GM19324 (cell line): ENCODE data around the gene TMEM125.

Experiments used
- ATAC-seq: cut with Tn5 transposase; IDR thresholded peaks from one replicate; pipeline ENCODE4 v1.9.1; 2021; ENCODE audit warnings: mild to moderate bottlenecking, moderate library complexity; ENCODE audit not compliant: unreplicated experiment, low FRiP score

The TMEM125 gene

DNA sequence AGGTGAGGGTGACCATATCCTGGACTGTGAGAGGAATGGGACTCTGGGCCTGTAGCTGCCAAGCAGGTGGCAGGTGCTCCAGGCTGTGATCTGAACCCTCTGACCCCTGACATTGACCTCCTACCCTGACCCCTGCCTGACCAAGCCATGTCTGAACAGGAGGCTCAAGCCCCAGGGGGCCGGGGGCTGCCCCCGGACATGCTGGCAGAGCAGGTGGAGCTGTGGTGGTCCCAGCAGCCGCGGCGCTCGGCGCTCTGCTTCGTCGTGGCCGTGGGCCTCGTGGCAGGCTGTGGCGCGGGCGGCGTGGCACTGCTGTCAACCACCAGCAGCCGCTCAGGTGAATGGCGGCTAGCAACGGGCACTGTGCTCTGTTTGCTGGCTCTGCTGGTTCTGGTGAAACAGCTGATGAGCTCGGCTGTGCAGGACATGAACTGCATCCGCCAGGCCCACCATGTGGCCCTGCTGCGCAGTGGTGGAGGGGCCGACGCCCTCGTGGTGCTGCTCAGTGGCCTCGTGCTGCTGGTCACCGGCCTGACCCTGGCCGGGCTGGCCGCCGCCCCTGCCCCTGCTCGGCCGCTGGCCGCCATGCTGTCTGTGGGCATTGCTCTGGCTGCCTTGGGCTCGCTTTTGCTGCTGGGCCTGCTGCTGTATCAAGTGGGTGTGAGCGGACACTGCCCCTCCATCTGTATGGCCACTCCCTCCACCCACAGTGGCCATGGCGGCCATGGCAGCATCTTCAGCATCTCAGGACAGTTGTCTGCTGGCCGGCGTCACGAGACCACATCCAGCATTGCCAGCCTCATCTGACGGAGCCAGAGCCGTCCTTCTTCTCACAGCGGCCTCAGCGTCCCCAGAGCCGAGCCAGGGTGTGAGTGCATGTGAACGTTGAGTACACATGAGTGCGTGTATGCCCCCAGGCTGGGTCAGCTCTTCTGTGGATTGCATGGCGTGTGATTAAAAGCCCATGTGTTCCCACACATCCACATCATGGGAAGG is 3.1 kb downstream of the TMEM125 start:
- no peak for ATAC-seq

DNA sequence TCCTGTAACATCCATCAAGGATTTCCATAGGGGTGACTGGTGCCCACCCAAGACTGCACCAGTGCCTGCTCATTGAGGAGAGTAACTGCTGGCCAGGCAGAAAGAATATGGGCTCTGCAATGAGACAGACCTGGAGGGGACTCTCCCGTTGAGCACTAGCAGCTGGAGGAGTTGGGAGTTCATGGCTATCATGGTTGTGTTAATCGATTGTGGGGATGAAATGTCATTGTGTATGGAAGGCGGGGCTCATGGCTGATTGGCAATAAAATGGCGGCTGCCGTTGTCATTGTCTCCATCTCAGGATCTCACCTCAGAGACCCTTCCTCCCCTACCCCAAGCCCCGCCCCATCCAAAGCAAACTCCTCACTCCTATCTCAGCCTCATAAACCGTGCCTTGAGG is 3.9 kb downstream of the TMEM125 start:
- no peak for ATAC-seq

DNA sequence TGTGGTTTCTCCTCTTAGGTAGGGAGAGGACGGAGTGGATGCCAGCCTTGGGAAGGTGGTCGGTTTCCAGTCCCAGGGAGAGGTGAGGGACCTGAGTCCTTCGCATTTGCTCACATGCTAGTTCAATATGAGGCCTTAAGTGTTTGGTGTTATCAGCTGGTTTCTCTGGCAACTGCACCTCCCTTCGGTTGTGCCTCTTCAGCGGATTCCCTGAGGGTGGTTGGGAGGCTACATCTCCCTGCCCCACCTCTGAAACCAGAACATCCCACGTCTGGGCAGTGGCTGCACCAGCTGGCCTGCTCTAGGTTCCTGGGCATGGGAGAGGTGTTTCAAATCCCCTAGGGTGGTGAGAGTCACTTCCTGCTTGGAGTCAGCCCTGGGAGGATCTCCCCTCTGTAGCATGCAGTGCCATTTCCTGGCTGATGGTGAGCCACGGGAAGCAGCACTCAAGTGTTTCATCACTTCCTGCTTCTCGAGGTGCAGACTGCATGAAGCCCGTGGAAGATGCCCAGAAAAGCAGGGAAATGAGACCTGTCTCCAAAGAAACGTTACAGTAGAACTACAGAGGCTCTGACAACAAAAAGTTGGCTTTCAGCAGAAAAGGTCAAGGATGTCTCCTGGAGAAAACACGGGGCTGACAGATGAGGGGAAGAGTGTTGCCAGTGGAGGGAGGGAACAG is 4.5 kb downstream of the TMEM125 start:
- ATAC-seq, result no peak

DNA sequence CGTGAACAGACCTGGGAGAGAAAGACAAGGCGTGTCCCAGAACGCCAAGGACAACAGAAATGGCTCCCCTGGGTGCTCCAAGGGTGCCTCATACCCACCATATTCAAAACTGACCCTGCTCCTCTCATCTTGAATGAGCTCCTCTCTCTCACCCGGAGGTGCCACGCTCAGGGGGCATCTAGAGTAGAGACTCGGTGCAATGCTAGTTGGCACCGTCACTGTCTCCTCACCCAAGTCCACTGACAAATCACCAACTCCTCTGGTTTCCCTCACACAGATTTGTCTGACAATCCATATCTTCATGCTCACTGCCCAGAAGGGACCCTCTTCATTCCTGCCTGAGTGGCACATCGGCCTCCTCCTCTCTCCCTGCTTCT is 5.0 kb downstream of the TMEM125 start:
- no peak for ATAC-seq

DNA sequence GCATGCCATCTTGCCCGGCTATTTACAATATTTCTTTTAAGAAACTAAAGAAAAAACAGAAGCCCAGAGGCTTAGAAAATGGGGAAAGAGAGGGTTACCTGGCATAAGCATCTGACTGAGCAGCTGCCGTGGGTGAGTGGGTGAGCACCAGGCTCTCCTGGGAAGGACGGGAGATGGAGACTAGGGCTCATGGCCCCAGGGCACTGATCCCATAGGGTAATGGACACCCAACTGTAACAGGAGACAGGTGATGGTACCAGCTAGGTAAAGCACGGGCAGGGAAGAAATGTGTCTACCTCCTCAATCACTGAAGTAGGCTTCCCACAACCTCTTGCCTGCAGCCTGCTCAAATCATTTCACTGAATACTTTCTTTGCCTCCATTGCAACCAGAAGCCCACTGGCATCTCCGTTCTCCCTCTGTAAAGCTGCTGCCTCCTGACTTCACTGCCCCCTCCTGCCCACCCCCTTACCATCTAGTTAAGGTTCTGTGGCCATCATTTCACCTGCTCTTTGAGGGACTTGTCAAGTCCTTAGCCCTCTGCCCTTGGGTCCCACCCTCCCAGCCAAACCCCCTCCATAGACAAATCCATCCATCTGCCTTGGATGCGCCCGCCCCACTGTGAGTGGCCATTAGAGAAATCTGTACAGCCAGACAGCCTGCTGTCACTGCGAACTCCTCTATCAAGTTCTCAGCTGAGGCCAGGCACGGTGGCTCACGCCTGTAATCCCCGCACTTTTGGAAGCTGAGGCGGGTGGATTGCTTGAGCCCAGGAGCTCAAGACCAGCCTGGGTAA is 6.2 kb downstream of the TMEM125 start:
- no peak for ATAC-seq

DNA sequence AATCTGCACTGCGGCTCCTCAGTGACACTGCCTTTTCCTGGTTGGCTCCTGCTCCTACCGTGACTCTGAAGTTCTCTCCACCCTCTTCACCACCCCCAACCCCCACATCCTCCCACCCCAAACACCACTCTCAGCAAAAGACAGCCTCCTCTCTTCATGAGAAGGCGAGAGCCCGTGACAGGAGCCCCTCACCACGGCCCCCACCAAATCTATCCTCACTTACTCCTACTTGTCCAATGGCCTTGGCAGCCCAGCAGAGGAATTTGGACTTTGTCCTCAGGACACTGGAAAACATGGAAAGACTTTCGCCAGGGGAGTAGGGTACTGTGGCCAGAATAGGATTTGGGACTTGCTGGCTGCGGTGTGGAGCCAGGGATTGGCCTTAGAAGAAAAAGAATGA is 6.9 kb downstream of the TMEM125 start:
- no peak for ATAC-seq

DNA sequence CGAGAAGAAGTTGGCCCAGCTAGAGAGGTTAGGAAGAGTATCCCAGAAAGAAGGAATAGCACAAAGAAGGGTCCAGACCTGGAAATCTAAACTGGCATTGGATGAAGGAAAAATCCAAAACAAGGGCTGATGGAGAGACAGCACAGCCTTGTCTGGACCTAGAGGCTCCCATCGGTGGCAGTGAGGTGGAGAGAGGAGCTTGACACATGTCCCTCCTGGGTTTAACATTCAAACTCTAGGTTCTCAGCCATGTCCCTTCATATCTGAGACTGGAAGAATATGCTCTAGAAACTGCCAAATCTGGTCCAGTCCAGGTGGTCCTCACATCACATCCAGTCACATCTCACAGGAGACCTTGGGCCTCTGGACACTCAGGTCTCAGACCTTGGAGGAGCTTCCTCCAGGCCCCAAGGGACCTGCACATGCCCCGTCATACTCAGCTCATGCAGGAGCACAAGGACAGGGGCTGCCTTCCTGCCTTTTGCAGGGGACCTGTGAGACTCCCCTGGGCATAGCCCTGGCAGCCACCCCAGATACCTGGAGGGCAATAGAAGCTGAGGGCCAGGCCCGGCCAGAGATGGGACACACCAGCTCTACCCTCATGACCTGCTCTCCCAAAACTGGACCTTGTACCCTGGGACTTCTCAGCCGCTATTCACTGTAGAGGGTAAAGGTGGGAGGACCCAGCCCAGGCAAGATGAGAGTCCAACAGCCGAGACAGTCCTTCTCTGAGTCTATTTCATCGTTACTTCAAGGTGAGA is 7.5 kb downstream of the TMEM125 start:
- ATAC-seq, result no peak

DNA sequence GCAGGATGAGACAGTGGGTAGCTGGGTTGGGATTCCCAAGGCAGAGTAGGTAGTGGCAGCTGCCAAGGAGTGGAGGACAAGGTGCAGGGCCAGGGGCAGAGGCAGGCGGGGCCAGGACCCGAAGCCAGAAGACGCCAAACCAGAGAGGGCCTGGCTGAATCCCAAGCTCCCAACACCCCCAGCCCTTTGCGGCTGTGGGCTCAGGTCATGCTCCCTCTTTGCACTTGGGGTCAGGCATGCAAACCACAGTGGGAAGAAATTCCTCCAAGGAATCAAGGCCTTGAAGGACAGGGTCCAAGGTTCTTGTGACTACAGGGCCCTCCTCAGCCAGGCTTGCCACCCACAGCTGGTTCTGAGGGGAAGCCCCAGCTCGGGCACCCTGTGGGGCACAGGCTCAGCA is 9.4 kb downstream of the TMEM125 start:
- no peak for ATAC-seq

DNA sequence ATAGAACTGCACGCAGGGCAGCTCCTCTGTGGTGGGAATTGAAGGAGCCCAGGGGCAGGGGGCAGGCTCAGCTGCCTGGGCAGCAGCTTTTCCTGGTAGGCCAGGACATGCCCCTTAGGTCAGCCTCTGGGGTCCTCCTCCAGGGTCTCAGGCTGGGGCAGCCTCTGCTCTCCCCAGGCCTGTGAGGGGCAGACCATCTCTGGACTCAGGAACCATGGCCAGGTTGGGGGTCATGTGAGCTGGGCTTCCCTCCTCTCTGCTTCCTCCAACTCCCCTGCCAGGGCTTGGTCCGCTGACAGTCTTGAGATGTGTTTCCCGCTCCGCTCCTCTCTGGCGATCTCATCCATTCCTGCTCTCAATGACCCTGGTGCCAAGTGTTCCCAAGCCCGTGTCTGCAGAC is 9.9 kb downstream of the TMEM125 start:
- no peak for ATAC-seq

DNA sequence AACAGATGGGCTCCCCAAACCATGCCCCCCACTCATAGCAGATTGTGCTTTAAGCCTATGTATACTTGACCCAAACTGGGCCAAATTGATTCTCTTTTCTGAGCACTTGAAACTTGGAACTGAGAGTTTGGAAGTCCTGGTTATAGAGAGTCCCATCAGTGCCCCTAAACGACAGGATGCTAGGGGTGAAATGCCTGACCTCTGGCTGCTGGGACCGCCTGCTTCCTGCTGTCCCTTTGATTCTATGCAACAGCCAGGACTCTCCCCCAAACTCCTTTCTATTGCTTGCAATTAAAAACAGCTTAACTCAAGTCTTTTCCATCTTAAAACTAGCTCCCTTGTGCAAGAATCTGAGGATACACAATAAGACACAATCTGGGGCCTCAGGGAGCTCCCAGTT is 10.9 kb downstream of the TMEM125 start:
- ATAC-seq, result no peak

DNA sequence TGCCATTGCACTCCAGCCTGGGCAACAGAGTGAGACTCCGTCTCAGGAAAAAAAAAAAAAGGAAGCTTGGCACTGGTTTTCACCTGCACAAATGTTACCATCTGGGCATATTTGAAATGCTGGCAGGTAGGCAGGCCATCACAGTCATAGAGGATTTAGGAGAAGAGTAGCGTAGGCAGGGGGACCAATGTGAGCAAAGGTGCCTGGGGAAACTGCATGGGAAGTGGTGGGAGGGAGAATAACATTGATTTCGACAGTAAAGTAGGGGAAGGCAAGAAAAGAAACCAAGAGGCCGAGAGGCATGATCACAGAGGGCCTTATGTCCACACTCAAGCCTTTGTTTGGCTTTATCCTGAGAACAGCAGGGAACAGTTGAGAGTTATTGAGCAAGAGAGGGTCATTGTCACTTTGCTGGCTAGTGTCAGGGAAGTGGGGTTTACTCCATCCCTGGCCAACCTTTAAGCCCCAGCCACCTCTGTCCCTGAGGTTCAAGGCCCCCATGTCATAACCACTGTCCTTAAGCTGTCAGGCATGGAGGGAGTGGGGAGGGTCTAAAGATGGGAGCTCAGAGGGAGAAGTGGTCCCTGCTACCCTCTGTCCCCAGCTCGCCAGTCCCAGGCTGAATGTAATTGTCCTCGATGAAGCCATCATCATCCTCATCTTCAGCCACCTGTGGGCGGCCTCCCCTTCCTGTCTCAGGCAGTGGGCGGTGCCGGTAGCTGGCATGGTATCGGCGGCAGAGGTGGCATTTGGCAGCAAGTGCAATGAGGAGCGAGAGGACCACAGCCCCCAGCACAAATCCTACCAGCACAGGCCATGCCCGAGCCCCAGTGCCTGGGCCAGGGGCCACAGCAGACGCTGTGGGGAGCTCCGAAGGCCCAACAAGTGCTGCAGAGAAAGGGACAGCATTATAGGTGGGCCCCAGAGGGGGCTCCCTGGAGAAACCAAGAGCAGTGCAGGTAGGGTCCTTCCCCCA is 12.7 kb downstream of the TMEM125 start:
- no peak for ATAC-seq

DNA sequence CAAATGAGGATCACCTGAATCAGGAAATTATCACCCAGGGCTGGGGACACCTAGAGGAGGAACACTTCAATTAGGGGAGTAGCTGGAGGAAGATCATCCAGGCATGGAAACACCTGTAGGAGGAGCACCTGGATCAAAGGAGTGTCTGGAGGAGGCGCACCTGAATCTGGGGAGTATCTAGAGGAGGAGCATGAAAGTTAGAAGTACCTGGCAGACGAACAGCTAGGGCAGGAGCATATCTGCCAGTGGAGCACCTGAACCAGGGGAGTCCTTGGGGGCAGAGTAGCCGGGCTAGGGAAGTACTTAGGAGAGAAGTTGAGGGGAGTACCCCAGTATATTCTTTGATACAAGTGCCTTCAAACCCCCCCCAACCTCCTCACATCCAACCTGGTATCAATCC is 14.3 kb downstream of the TMEM125 start:
- no peak for ATAC-seq

DNA sequence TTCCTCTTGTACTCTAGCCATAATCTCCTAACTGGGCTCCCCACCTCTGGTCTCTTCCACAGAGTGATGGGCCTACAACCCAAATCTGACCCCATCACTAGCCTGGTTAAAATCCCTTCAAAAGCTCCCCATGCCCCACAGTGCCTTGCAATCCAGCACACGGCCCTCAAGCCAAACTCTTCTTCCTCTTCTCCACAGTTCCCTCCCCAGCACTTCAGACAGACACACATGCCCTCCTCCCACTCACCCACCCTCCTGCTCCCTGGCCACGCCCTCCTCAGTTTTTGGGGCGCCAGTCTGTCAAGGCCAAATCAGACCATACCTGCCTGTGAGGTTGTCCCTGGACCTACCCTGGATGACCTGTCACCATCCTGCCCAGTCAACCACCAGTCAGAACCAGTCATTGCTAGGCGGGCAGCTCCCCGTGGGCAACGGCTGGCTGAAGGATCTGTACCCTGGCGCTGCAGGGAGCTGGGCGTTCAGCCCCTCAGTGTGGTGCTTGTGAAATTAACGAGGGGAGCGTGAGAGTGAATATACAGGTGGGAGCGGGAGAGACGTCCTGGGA is 14.8 kb downstream of the TMEM125 start:
- no peak for ATAC-seq

DNA sequence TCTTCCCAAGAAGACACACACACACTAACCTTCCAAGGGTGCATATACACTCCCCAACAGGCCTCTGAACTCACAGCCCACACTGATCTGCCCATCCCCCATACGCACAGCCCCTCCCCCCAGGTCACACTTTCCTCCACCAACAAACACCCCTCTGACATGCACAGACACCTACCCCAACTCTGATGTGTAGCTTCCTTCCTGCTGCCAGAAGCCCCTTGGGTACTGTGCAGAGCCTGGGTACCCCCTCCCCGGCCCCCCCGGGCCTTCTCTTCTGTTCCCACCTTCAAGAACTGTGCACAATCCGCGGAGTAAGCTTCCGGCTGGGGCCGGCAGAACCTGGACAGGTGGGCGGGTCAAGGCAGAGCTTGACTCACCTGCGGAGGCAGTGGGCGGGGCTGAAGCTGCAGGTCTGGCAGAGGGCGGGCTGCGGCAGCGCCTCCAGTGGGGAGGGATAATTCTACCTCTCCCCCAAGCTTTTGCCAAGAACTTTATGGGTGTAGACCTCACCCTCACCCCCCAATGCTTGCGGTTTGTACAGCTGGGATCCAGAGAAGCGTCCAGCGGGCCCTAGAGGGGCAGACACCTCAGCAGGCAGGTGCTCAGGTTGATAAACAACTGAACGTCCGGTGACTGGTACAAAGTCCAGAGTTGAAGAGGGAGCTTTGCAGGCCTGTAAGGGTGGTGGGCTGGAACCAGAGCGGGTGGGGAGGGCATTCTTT is 15.6 kb downstream of the TMEM125 start, which contains the start of gene C1orf210:
C1orf210 (minus strand) TSS at position 313 of the 722 bp plus-strand sequence. CDS start 2,311 bp downstream, outside the sequence.
- no peak for ATAC-seq

DNA sequence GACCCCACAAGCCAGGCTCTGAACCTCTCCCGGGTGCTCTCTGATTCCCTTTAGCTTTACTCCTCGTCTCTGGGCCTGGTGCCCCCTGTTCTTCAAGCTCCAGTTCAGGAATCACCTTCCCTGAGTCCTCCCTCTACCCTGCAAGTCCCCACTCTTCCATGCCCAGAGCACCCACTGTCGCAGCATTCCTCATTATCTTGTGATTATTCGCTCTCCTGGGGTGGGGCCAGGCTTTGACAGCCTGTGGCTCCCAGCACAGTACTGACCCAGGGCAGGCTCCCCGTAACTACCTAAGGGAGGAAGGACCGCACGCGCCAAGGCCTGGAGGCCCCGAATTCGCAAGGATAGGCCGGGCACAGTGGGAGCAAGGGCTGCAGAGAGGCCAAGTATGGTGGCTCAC is 16.3 kb downstream of the TMEM125 start:
- no peak for ATAC-seq

DNA sequence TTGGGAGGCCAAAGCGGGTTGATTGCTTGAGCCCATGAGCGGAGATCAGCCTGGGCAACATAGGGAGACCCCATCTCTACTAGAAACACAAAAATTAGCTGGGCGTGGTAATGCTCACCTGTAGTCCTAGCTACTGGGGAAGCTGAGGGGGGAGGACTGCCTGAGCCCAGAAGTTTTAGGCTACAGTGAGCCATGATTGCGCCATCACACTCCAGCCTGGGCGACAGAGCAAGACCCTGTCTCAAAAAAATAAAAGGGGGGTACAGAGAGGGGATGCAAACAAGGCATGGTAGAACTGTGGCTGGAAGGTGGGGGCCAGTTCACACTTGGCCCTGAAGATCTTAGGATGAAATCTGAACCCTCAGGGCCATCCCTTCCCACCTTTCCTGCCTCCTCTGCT is 16.8 kb downstream of the TMEM125 start:
- no peak for ATAC-seq

DNA sequence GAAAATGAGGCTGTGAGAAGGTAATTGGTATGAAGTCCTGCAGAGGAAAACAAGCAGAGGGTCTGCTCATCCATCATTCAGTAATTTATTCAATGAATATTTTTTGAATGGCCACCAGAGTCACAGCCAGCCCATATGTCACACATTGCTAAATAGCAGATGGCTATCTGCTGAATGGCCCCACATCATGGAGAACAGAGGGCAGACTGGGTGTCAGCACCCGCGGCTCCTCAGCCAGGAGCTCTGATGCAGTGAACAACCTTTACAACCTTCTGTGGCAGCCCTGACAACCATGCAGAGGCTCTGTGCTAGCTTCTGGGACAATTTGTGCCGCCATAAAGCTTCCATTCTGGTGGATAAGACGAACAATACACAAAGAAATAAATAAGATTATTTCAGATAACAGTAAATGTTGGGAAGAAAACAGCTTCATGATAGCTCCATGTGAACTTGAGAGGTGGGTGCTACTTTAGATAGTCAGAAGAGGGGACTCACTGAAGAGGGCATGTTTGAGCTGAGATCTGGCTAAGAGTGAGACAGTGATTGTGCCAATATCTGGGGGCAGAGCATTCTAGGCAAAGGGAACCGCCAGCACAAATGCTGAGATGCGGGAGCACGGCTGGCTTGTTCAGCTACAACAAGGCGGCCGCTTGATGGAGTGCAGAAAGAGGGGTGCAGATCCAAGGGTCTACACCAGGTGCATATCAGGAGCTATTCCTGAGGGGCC is 18.4 kb downstream of the TMEM125 start:
- no peak for ATAC-seq
